Measurements from ENCODE around the gene MSANTD1.

DNA sequence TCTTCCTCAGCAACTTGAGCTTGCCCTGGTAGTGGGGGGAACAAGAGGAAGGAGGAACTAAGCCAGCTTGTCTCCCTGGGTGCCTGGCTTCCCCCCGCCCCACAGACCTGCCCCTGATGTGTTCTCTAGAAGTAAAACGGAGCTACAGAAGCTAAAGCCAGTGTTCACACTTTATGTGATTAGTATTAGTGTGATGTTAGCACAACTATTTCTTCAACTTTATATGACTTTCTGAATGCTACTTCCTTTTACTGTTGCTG, 54.5 kb downstream of the MSANTD1 start:
- TF ChIP-seq ARNT (IDR thresholded peaks at IDR 0.05) (no peak), NFRKB (IDR thresholded peaks at IDR 0.05) (no peak), TARDBP (IDR thresholded peaks at IDR 0.05) (no peak), HDGF (IDR thresholded peaks at IDR 0.05; ENCODE audit: borderline replicate concordance) (no peak), BHLHE40 (IDR thresholded peaks at IDR 0.05; ENCODE audit: borderline replicate concordance) (no peak), SUZ12 (IDR thresholded peaks at IDR 0.05) (no peak), FOXM1 (IDR thresholded peaks at IDR 0.05; ENCODE audit: borderline replicate concordance) (no peak), LEF1 (IDR thresholded peaks at IDR 0.05; ENCODE audit: borderline replicate concordance) (no peak), SP1 (IDR thresholded peaks at IDR 0.05) (no peak), FOXA1 (IDR thresholded peaks at IDR 0.05) (no peak)

All from HEK293T (cell line).